ENCODE data around the gene CDIPT.

Gene CDIPT

GRCh38 chr16:29849505-29849904 is 13.5 kb downstream of the CDIPT start:
- no peak overlapping the region for H3K4me3 ChIP-seq (ENCODE audit: low read depth, low read length)
- no peak for TF ChIP-seq CTCF (conservative IDR thresholded peaks at IDR 0.05; ENCODE audit: low read depth, low read length)
- DNase-seq (ENCODE audit: low read depth) = peak; percentile 47

- TF ChIP-seq CTCF (conservative IDR thresholded peaks at IDR 0.05; ENCODE audit: low read depth, low read length) = peak; percentile 92
- no peak overlapping the region for H3K4me3 ChIP-seq (ENCODE audit: low read depth, low read length)
- DNase-seq (ENCODE audit: low read depth) = peak; percentile 80
Measured at GRCh38 chr16:29848420-29849297, 14.4 kb downstream of the CDIPT start.

GRCh38 chr16:29845656-29846055 is 17.4 kb downstream of the CDIPT start:
- TF ChIP-seq CTCF (conservative IDR thresholded peaks at IDR 0.05; ENCODE audit: low read depth, low read length) = no peak
- DNase-seq (ENCODE audit: low read depth) = no peak
- H3K4me3 ChIP-seq (ENCODE audit: low read depth, low read length) = no peak overlapping the region

- no peak for TF ChIP-seq CTCF (conservative IDR thresholded peaks at IDR 0.05; ENCODE audit: low read depth, low read length)
- DNase-seq (ENCODE audit: low read depth) = peak; percentile 33
- no peak overlapping the region for H3K4me3 ChIP-seq (ENCODE audit: low read depth, low read length)
Measured at GRCh38 chr16:29844575-29845331, 18.3 kb downstream of the CDIPT start.

- no peak for DNase-seq (ENCODE audit: low read depth)
- TF ChIP-seq CTCF (conservative IDR thresholded peaks at IDR 0.05; ENCODE audit: low read depth, low read length) = no peak
Measured at GRCh38 chr16:29843931-29844330, 19.1 kb downstream of the CDIPT start.

GRCh38 chr16:29842732-29843346 is 20.2 kb downstream of the CDIPT start:
- DNase-seq (ENCODE audit: low read depth) = peak; percentile 22
- peak; percentile 21 for TF ChIP-seq CTCF (conservative IDR thresholded peaks at IDR 0.05; ENCODE audit: low read depth, low read length)
- no peak overlapping the region for H3K4me3 ChIP-seq (ENCODE audit: low read depth, low read length)

More at GRCh38 chr16:29843931-29844330, 19.1 kb downstream of the CDIPT start:
- H3K4me3 ChIP-seq (ENCODE audit: low read depth, low read length) = no peak overlapping the region

Data from choroid plexus epithelial cell (primary cell).